BLaER1 treated with 17β-estradiol and CSF1 and Interleukin-3, amounts not matched to agents 10 nM and 100 nM (cell line): ENCODE results near the gene RADIL.
A peak's percentile ranks its signal among the peaks of the same experiment; 100 is the strongest.

Experiments used
- H3K27ac ChIP-seq, 11 experiments: shearing (Covaris generic); formaldehyde crosslinking; 2 replicates each; pipeline ENCODE4 v1.8.1; 2022
- H3K27me3 ChIP-seq, 11 experiments: shearing (Covaris generic); formaldehyde crosslinking; 2 replicates each; pipeline ENCODE4 v1.8.1; 2022
- H3K36me3 ChIP-seq, 11 experiments: shearing (Covaris generic); formaldehyde crosslinking; 2 replicates each; pipeline ENCODE4 v1.8.1; 2022
- H3K4me1 ChIP-seq, 10 experiments: shearing (Covaris generic); formaldehyde crosslinking; 2 replicates each; pipeline ENCODE4 v1.8.1; 2022
- H3K4me2 ChIP-seq, 11 experiments: shearing (Covaris generic); formaldehyde crosslinking; 2 replicates each; pipeline ENCODE4 v1.8.1; 2022
- H3K4me3 ChIP-seq, 10 experiments: shearing (Covaris generic); formaldehyde crosslinking; 2 replicates each; pipeline ENCODE4 v1.8.1; 2022
- H3K9ac ChIP-seq, 11 experiments: shearing (Covaris generic); formaldehyde crosslinking; 2 replicates each; pipeline ENCODE4 v1.8.1; 2022
- H3K9me3 ChIP-seq, 11 experiments: shearing (Covaris generic); formaldehyde crosslinking; replicated peaks in 1 of 11; 2 replicates each; pipeline ENCODE4 v1.8.1; 2022
- H4K20me1 ChIP-seq, 11 experiments: shearing (Covaris generic); formaldehyde crosslinking; 2 replicates each; pipeline ENCODE4 v1.8.1; 2022
- Cebpa-rat ChIP-seq, 11 experiments: shearing (Covaris generic); IDR thresholded peaks; 2 replicates each; pipeline ENCODE4 v1.8.1; 2022

Gene RADIL

DNA sequence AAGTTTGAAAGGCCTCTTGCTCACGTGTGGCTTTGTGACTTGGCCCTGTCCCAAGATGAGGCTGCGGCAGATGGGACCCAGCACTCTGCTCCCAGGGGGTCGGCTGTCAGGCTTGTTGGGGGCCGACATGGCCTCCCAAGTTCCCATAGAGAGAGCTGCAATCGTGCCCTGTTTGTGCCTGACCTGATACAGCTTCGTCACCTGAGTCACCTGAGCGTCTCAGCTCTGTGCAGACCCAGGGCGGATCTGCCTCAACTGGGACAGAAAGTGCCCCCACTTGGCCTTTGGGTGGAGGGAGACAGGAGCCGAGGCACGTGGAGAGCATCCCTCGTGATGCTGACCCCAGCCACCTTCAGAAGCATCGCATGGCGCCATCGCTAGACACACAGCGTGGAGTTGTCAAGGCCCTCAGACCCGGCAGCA lies 43.4 kb downstream of the RADIL start:
- Histone ChIP-seq H3K4me1 (peaks cover 33 to 75% (median 69%) of the 10 kb centered on the region in 10 experiments), H3K27me3 (peaks cover 0 to 39% (median 0%) of the 10 kb centered on the region in 11 experiments; a peak in 6 of 22 replicates), H3K9me3 (no peaks in the 10 kb centered on the region), H4K20me1 (peaks cover 0 to 31% (median 21%) of the 10 kb centered on the region in 11 experiments; a peak in 14 of 22 replicates), H3K4me3 (no peak overlapping the region), H3K27ac (no peak overlapping the region), H3K9ac (no peak overlapping the region), H3K4me2 (peak overlapping the region in 8 of 11 experiments; percentile 23 to 94 (median 82); a peak in 16 of 22 replicates), H3K36me3 (peaks cover 0 to 4% (median 0%) of the 10 kb centered on the region in 11 experiments; a peak in 4 of 22 replicates)
- TF ChIP-seq Cebpa-rat (IDR thresholded peaks at IDR 0.05), result no peak

DNA sequence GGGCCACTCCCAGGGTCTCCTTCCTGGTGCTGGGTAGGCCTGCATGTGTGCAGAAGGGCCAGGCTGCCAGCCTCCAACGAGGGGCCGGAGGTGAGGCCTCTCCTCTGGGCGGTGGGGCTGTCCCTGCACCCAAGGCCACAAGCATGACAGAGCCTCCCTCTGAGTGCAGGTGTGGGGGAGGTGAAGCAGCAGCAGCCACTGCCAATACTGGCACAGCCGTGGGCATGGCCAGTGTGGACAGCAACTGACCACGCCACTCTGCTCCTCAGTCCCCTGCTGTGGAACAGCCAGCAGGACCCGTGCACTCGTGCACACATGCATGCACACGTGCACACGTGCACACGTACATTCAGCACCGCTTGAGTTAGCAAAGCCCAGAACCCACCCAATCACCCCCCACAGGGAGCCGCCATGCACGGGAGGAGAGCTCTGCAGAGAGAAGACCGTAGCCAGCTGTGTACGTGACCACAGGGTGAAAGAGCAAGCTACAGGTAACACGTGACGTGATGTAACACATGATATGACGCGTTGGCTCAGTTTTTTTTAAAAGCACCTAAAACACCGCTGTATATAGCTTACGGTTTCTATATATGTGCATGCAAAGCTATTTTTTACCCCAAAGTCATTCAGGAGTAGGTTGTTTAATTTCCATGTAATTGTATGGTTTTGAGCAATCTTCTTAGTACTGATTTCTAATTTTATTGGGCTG lies 44.7 kb downstream of the RADIL start:
- Histone ChIP-seq H3K4me3 (0 out of 20 replicates have a peak overlapping the region, but pooled peaks of 1 of the 10 experiments have one; percentile 15), H3K4me2 (peak overlapping the region; percentile 16 to 94 (median 83)), H3K27ac (peak overlapping the region in 2 of 11 experiments; percentile 2 to 8; a peak in 3 of 22 replicates), H3K9me3 (no peaks in the 10 kb centered on the region), H3K27me3 (peaks cover 0 to 38% (median 0%) of the 10 kb centered on the region in 11 experiments; a peak in 6 of 22 replicates), H4K20me1 (peaks cover 0 to 31% (median 21%) of the 10 kb centered on the region in 11 experiments; a peak in 14 of 22 replicates), H3K4me1 (peaks cover 27 to 69% (median 61%) of the 10 kb centered on the region in 10 experiments), H3K9ac (peak overlapping the region in 4 of 11 experiments; percentile 17 to 28 (median 24); a peak in 5 of 22 replicates), H3K36me3 (peaks cover 0 to 16% (median 3%) of the 10 kb centered on the region in 11 experiments; a peak in 9 of 22 replicates)
- TF ChIP-seq Cebpa-rat (IDR thresholded peaks at IDR 0.05), result no peak

DNA sequence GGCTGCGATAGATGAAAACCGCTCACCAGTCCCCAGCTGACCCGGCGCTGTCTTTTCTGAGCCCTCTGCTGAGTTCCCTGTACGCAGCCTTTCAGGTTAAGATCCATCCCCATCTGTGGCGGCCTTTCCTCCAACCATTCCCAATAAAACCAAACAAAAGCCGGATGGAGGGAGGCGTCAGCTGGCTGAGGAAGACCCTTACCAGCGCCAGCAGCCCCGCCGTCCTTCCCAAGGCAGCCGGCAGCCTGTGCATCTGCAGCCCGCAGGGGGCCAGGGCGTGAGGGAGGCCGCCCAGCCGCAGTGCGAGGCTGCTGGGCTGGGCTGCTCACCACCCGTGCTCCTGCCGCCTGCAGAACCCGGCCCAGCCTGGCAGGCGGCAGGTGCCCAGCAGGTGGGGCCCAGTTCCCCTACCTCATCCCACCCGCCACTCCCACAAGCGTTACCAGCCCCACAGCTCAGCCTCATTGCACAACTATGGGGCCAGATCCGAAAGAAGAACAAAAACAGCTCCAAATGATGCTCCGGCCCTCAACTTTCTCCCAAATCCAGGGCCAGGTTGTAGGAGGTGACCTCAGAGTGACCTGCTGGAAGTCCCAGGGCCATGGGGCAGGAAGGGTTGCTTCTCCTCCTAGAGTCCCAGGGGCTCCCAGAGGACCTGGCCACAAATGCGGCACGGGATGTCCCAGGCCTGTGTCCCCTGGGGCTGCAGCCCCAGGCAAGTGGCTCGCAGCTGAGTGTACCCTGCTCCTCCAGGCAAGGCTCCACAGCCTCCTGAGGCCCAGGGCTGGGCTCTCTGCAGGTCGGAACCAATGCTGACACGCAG lies 45.5 kb downstream of the RADIL start:
- Histone ChIP-seq H3K27ac (peak overlapping the region in 2 of 11 experiments; percentile 2 to 8; a peak in 3 of 22 replicates), H3K36me3 (peaks cover 0 to 23% (median 6%) of the 10 kb centered on the region in 11 experiments; a peak in 9 of 22 replicates), H3K9ac (peak overlapping the region in 4 of 11 experiments; percentile 17 to 28 (median 24); a peak in 5 of 22 replicates), H3K27me3 (peaks cover 0 to 38% (median 0%) of the 10 kb centered on the region in 11 experiments; a peak in 6 of 22 replicates), H3K9me3 (no peaks in the 10 kb centered on the region), H4K20me1 (peaks cover 0 to 31% (median 21%) of the 10 kb centered on the region in 11 experiments; a peak in 14 of 22 replicates), H3K4me1 (peaks cover 22 to 69% (median 58%) of the 10 kb centered on the region in 10 experiments), H3K4me2 (peak overlapping the region; percentile 16 to 94 (median 83)), H3K4me3 (0 out of 20 replicates have a peak overlapping the region, but pooled peaks of 1 of the 10 experiments have one; percentile 15)
- peak in 7 of 11 experiments; percentile 16 to 75 (median 45); a peak in 8 of 22 replicates for TF ChIP-seq Cebpa-rat (IDR thresholded peaks at IDR 0.05)

DNA sequence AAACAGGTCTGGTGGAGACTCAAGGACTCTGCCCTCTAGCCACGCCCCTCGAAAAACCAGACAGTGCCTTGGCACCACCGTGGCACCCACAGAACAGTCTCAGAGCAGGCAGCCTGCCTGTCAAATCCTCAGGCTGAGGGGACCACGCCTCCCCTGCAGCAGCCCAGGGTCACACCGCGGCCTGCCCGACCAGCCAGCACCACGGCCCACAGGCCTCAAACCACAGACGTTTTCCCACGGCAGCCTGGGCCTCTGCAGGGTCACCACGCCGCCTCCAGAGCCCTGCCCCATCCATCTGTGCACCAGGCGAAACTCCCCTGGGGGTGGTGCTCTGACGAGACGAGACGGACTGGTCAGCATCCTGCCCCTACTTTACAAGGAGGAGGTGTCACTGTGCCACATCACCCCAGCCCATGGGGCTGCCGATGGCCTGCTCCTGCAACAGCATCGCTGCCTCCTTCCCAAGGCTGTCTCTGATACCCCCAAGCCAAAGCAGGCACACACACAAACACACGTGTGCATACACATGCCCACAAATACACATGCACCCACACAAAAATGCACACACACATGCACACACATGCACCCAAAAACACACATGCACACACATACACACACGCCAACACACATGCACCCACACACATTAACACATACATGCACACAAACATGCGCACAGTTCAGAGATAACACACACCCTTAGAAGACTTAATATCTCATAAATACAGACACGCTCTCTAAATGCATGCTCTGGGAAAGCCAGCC lies 46.3 kb downstream of the RADIL start:
- Histone ChIP-seq H3K9me3 (no peaks in the 10 kb centered on the region), H3K27ac (no peak overlapping the region), H3K27me3 (peaks cover 0 to 38% (median 0%) of the 10 kb centered on the region in 11 experiments; a peak in 6 of 22 replicates), H3K4me1 (peaks cover 22 to 69% (median 58%) of the 10 kb centered on the region in 10 experiments), H3K4me2 (peak overlapping the region; percentile 16 to 94 (median 83); a peak in 20 of 22 replicates), H3K36me3 (peaks cover 0 to 23% (median 6%) of the 10 kb centered on the region in 11 experiments; a peak in 9 of 22 replicates), H3K4me3 (no peak overlapping the region), H3K9ac (peak overlapping the region in 3 of 11 experiments; percentile 28 to 52 (median 29); a peak in 5 of 22 replicates), H4K20me1 (peaks cover 0 to 31% (median 21%) of the 10 kb centered on the region in 11 experiments; a peak in 14 of 22 replicates)
- TF ChIP-seq Cebpa-rat (IDR thresholded peaks at IDR 0.05), result no peak

DNA sequence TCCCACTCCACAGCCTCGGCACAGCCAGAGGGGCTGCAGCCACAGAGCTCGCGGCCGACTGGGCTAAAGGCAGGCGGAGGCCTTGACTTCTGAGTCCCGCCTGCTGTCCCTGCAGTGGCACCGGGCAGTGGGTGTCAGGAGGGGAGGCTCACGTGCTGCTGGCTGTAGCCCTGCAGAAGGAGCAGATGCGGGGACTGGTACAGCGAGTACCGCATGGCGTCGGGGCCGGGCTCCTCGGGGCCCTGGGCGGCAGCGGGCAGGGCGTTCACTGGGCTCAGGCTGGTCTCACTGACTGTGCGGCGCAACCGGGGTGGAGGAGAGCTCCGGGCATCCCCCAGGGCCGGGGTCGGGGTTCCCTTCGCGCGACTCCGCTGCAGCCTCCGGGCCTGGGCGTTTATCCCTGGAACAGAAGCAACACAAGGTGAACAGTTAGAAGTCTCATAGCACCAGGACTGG lies 47.3 kb downstream of the RADIL start:
- H3K4me3 ChIP-seq, result no peak overlapping the region
- TF ChIP-seq Cebpa-rat (IDR thresholded peaks at IDR 0.05), result no peak
- peaks cover 0 to 23% (median 6%) of the 10 kb centered on the region in 11 experiments; a peak in 9 of 22 replicates for H3K36me3 ChIP-seq
- peak overlapping the region in 6 of 11 experiments; percentile 9 to 52 (median 28); a peak in 5 of 22 replicates for H3K9ac ChIP-seq
- H3K27ac ChIP-seq, result peak overlapping the region in 3 of 11 experiments; percentile 6 to 32 (median 29); a peak in 3 of 22 replicates
- H3K27me3 ChIP-seq, result peaks cover 0 to 33% (median 0%) of the 10 kb centered on the region in 11 experiments; a peak in 6 of 22 replicates
- peaks cover 22 to 59% (median 54%) of the 10 kb centered on the region in 10 experiments for H3K4me1 ChIP-seq
- H4K20me1 ChIP-seq, result peaks cover 0 to 31% (median 21%) of the 10 kb centered on the region in 11 experiments; a peak in 14 of 22 replicates
- no peaks in the 10 kb centered on the region for H3K9me3 ChIP-seq
- H3K4me2 ChIP-seq, result peak overlapping the region in 10 of 11 experiments; percentile 30 to 94 (median 84); a peak in 20 of 22 replicates

DNA sequence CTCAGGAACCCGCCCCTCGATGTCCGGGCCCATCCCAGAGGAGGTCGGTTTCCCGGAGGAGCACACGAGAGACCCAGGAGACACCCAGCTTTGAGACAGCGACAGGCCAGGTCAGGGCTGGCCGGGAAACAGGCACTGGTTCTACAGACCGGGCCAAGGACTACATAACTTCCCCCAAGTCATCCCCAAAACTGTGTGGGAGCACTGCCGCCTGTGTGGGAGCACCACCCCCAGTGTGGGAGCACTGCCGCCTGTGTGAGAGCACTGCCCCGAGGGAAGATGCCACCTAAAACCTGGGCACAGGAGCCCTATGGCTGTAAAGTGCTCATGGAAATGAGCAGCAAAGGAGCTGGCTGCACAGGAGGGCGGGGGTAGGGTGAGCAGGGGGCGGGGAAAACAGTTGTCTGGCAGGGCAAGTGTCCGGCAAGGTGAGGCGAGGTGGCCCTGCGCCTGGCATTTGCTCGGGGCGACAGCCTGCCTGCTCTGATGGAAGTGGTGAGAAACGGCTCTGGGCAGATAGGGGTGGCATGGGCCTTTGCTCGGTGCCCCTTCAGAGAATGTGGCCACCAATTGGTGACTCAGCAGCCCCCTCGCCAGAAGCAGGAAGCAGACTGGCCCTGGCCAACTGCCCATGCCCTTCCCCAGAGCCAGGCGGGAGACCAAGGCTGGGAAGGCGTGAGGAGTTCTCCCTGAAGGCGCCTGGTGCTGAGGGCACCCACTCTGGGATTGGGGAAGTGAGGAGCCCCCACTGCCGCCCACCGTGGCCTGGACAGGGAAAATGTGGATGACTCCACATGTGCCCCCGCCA lies 47.9 kb downstream of the RADIL start:
- H3K9ac ChIP-seq, result peak overlapping the region in 5 of 11 experiments; percentile 9 to 52 (median 32); a peak in 4 of 22 replicates
- peaks cover 0 to 31% (median 0%) of the 10 kb centered on the region in 11 experiments; a peak in 6 of 22 replicates for H3K27me3 ChIP-seq
- H4K20me1 ChIP-seq, result peaks cover 0 to 31% (median 21%) of the 10 kb centered on the region in 11 experiments; a peak in 14 of 22 replicates
- H3K9me3 ChIP-seq, result no peaks in the 10 kb centered on the region
- peak overlapping the region in 3 of 11 experiments; percentile 6 to 32 (median 29); a peak in 3 of 22 replicates for H3K27ac ChIP-seq
- no peak overlapping the region for H3K4me3 ChIP-seq
- H3K36me3 ChIP-seq, result peaks cover 0 to 23% (median 6%) of the 10 kb centered on the region in 11 experiments; a peak in 9 of 22 replicates
- peak overlapping the region in 10 of 11 experiments; percentile 30 to 94 (median 84); a peak in 19 of 22 replicates for H3K4me2 ChIP-seq
- no peak for TF ChIP-seq Cebpa-rat (IDR thresholded peaks at IDR 0.05)
- peaks cover 22 to 53% (median 50%) of the 10 kb centered on the region in 10 experiments for H3K4me1 ChIP-seq
